NCI-H524 treated with DMSO at 0.1 percent for 48 hours (cell line): Measurements from ENCODE around the gene GALNT7.

ENCODE experiments used
- DNase-seq: peaks from one replicate; lab custom pipeline; 2025; lab: John Stamatoyannopoulos, UW

The GALNT7 gene

GRCh38 chr4:173301518-173302201, 133.0 kb downstream of the GALNT7 start:
- DNase-seq: no peak

DNA sequence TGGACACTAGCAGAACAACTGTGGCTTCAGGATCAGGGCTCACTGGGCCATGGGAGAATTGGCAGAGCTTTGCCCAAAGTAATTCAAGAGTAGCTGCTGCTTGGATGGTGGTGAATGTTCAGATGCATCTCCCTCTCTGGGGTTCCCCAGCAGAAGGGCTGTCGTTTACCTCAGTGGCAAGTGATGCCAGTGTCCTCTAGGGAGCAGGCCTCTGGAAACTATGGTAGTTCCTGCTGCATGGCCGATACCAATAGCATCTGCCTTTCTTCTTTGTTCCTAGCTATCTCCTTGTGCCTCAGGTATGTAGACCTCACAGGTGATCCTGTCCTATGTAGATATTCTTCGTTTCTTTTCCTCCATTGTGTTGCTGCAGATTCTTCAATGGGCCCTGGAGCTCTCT, 139.2 kb downstream of the GALNT7 start:
- no peak for DNase-seq

- no peak for DNase-seq
Observed at GRCh38 chr4:173311368-173311767, 142.8 kb downstream of the GALNT7 start.

DNA sequence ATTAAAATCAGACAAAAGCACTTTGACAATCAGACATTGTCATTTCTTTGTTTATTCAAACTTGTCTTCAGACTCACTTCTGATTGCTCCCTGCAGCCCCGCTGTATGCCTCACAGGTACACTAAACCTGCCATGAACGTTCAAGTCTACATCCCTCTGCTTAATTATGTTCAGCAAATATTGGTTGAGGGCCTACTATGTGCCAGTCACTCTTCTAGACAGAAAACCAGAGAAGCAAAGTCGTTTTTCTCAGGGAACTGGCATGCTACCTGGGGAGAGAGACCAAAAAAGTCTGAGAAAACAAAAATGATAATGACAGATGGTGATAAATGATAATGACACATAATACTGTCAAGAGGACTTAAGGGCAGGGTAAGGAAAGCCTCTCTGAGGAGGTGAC, 146.1 kb downstream of the GALNT7 start:
- DNase-seq: no peak

GRCh38 chr4:173316060-173316459, 147.4 kb downstream of the GALNT7 start:
- DNase-seq: no peak

- DNase-seq: no peak
Observed at GRCh38 chr4:173317004-173317403, 148.4 kb downstream of the GALNT7 start.

GRCh38 chr4:173318240-173318639, 149.6 kb downstream of the GALNT7 start:
- no peak for DNase-seq

DNA sequence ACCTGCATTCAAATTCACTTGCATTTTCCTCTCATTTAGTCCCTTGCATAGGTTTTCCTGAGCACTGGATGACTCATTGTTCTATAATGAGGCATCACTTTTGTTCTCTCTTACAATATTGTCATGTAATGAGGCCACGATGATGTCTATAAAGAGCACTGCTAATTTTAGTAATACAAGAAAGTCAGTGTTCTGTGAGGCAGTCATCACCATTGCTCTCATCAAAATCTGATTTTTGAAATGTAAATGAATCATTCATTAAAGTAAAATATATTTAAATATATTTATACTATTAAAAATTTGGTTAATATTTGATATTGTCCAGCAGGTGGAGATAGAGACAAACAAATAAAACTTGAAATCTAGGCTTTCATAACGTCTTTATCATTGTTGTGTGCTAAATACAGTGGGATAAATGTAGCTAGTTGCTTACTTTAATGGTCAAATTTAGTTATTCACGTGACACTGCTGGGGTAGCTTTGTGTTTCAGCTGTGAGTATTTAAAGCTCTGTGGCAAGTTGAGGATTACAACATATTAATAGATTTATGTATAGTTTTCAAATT, 150.1 kb downstream of the GALNT7 start:
- no peak for DNase-seq

- no peak for DNase-seq
Observed at GRCh38 chr4:173319696-173320095, 151.1 kb downstream of the GALNT7 start.

GRCh38 chr4:173325007-173325736, 156.6 kb downstream of the GALNT7 start:
- DNase-seq: no peak

DNA sequence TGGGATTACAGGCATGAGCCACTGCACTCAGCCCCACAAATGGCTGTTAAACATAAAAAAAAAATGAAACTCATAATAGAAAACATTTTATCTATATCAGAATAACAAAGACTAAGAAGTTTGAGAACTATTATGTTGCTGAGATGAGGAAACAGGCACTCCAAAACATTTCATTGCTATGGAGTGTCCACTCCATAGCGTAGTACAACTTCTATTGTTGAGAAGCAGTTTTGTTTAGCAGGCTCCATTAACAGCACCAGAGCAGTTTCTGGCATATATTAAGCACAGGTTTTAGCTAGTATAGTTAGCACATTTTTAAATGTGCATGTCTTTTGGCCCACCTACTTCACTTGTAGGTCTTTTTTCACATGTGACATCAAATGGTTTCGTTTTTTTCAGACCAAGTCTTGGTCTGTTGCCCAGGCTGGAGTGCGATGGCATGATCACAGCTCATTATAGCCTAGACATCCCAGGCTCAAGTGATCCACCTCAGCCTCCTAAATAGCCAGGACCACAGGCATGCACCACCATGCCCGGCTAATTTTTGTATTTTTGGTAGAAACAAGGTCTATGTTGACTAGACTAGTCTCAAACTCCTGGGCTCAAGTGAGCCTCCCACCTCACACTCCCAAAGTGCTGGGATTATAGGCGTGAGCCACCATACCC, 159.8 kb downstream of the GALNT7 start:
- DNase-seq: no peak

DNA sequence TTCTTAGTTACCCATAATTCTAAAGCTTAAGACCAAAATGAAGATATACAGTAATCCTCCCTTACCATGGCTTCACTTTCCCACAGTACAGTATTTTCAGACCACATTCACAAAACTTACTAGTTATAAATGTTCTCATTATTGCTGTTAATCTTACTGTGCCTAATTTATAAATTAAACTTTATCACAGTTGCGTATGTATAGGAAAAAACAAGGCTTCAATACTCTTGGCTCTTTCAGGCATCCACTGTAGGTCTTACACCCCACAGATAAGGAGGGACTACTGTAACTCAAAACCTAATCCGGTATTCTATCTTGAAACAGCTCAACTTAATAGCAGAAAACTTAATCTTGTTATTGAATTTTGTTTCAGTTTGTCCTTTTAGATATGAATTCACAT, 162.0 kb downstream of the GALNT7 start:
- no peak for DNase-seq

DNA sequence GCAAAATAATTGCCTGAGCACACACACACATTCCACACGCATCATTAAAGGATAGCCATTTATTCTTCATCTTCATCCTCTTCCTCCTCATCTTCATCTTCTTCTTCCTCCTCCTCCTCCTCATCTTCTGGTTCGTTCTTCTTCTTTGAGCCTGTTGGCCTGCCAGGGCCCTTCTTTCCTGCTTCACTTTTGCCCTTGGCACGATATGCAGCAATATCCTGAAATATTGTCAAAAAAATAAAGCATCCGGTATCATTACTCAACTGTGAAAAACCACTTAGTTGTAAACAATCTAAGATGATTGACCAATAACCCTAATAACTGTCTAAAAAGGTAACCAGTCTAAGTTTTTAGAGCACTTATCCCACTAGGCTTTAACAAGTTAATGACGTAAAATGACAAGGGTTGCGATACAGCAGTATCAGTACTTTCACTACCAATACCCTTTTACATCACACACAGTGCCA, 163.4 kb downstream of the GALNT7 start:
- no peak for DNase-seq

DNA sequence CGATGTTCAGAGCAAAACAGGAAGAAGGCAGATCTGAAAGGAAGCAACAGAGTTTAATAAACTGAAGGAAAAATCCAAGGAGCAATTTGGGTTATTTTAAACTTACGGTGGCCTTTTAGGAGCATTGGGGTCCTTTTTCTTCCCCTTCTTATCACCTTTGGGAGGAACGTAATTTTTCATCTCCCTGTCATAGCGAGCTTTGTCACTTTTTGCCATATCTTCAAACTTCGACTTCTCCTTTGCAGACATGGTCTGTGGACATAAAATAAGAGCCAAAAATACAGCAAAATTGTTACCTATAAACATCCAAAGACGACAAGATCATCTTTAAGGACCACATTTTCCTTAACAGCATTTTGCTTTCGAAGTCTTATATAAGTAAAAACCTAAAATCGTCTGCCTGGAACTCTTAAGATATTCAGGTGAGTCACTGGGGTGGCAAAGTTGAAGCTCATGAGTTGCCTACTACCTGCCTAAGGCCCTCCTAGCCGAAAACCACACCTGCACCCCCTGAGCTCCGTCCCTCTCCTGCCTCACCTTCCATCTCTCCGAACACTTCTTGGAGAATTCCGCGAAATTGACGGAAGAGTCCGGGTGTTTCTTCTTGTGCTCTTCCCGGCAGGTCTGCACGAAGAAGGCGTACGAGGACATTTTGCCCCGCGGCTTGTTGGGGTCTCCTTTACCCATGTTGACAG, 164.5 kb downstream of the GALNT7 start:
- no peak for DNase-seq

DNA sequence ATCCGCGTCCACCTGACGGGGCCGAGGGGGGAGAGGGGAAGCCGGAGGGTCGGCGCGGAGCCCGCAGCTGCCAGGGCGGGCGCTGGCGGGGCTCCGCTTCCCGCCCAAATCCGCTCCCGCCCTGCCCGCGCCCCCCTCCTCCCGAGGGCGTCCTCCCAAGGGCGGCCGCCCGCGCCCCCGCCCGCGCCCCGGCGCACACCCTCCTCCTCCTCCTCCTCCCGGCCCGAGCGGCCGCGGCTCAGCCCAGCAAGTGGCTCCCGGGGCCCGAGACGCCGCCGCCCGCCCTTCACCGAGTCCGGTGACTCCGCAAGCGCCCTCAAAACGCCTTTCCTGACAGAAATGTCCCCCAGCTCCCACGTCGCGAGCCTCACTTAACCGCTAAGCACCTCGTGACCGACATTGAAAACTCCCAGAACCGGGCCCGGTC, 165.1 kb downstream of the GALNT7 start:
- DNase-seq: no peak

- DNase-seq: peak; percentile 90
Observed at GRCh38 chr4:173334085-173334890, 165.7 kb downstream of the GALNT7 start, which contains the start of gene HMGB2. HMGB2 (minus strand) TSS chr4:173334358; CDS start chr4:173333649, 709 bp downstream.

GRCh38 chr4:173334891-173335752, 166.5 kb downstream of the GALNT7 start:
- peak; percentile 39 for DNase-seq

GRCh38 chr4:173337463-173337862, 168.9 kb downstream of the GALNT7 start:
- DNase-seq: no peak

DNA sequence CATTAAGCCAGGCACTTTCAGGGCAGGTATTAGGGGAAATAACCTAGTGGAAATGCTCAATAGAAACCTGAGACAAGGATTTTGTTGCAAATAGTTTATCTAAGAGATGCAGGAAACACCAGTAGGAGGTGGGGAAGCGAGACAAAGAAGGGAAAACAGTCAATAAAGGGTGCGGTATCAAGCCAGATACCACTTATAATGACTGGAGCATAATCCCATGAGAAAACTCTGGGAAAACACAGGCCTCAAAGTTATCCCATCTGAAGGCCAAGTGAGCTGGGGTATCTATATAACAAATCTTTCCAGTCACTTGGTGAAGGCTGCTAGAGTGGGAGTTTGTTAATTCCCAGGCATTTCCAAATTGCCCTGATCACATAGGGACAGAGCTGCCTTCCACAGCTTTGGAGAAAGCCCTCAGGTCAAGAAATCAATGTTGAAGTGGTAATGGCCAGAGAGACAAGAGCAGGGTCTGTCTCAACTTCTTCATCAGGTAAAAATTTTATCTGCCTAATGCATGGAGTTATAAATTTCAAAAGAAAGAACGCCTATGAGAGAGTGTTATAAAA, 175.3 kb downstream of the GALNT7 start:
- DNase-seq: no peak

DNA sequence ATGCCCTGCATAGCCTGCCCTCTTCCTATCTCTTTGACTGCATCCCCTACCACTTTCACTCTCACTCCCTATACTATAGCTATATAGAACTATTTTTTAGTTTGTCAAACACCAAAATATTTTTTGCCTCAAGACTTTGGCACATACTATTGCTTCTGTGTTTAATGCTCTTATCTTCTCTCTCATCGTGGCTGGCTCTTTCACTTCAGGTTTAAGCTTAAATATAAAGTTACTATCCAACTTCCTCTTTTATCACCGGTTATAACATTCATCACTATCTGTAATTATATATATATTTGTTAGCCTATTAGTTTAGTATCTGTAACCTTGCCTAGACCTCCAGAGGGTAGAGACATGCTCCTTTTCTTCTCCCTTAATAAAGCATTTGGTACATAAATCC, 177.0 kb downstream of the GALNT7 start:
- DNase-seq: no peak
